GM12892 (cell line): Measurements from ENCODE around the gene C19orf12.

ENCODE experiments used
- POLR2A ChIP-seq: IDR thresholded peaks from 2 replicates; pipeline ENCODE4 v1.6.1; 2011; ENCODE audit warnings: low read depth, low read length, control low read depth
- POLR2AphosphoS5 ChIP-seq: IDR thresholded peaks from 2 replicates; pipeline ENCODE4 v1.6.1; 2011; ENCODE audit warnings: low read depth, low read length, control low read depth

DNA sequence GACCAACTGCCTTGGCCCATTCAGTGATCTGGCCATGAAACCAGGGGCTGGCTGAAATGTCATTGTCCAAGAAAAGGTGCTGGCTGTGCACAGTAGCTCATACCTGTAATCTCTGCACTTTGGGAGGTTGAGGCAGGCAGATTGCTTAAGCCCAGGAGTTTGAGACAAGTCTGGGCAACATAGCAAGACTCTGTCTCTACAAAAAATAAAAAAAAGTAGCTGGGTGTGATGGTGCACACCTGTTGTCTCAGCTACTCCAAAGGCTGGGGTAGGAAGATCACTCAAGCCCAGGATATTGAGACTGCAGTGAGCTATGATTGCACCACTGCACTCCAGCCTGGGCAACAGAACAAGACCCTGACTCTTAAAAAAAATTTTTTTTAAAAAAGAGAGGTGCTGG, 28.6 kb upstream of the C19orf12 start:
- no peak for TF ChIP-seq POLR2A
- TF ChIP-seq POLR2AphosphoS5: no peak
